ENCODE measurements around the gene ETDC. TPM values are rescaled to one million over a fixed set of nuclear protein-coding genes. Genes with fewer than 3 reads are reported as not detected.
"Not testable (repeated sequence)": the region's sequence is repeated elsewhere in the genome, so short reads cannot be mapped to it uniquely, and the experiment has no call there.

The ETDC gene
- not detected for total RNA-seq

DNA sequence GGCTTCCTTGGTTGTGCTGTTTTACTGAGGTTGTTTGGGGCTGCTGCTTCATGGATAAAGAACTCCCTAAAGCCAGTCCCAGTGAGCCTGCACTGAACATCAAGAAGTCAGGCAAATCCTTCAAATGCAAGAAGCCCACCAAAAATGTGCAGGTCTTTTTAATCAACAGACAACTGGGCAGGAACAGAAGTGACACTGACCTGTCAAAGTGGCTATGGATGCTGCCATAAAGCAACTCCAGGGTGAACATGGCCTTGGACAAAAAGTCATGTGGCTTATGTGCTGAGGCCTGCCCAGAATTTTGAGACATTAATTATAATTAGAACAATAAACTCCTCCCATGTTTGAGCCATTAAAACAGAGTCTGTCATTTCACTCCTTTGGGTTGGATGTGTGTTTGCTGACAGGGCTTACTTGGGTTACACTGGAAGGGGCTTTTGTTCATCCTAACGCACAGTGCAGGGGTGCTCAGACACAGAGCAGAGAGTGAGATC lies at the start of gene ETDC:
ETDC (plus strand) TSS at position 51 of the 494 bp plus-strand sequence; CDS start at position 51, 0 bp downstream.
- TF ChIP-seq, protein P1, sequence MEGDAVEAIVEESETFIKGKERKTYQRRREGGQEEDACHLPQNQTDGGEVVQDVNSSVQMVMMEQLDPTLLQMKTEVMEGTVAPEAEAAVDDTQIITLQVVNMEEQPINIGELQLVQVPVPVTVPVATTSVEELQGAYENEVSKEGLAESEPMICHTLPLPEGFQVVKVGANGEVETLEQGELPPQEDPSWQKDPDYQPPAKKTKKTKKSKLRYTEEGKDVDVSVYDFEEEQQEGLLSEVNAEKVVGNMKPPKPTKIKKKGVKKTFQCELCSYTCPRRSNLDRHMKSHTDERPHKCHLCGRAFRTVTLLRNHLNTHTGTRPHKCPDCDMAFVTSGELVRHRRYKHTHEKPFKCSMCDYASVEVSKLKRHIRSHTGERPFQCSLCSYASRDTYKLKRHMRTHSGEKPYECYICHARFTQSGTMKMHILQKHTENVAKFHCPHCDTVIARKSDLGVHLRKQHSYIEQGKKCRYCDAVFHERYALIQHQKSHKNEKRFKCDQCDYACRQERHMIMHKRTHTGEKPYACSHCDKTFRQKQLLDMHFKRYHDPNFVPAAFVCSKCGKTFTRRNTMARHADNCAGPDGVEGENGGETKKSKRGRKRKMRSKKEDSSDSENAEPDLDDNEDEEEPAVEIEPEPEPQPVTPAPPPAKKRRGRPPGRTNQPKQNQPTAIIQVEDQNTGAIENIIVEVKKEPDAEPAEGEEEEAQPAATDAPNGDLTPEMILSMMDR (IDR thresholded peaks at IDR 0.05) = no peak
- Histone ChIP-seq H3K27ac (no peak within 1 kb of the TSS), H3K36me3 (no peaks in the 10 kb centered on the region), H3K4me3 (no peak within 1 kb of the TSS), H3K9me3 (no peaks in the 10 kb centered on the region), H3K27me3 (no peaks in the 10 kb centered on the region), H3K4me1 (no peaks in the 10 kb centered on the region), H3K9ac (ENCODE audit: low read depth in 2 of 2, low read length in 2 of 2) (no peak within 1 kb of the TSS)
- intact Hi-C loops (cut with DNase I) = no loop called here
- no peak for DNase-seq

DNA sequence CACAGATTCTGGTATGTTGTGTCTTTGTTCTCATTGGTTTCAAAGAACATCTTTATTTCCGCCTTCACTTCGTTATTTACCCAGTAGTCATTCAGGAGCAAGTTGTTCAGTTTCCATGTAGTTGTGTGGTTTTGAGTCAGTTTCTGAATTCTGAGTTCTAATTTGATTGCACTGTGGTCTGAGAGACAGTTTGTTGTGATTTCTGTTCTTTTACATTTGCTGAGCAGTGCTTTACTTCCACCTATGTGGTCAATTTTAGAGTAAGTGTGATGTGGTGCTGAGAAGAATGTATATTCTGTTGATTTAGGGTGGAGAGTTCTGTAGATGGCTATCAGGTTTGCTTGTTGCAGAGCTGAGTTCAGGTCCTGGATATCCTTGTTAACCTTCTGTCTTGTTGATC lies 48.3 kb upstream of the ETDC start:
- H3K4me3 ChIP-seq; H3K36me3 ChIP-seq; intact Hi-C loops (cut with DNase I); DNase-seq; H3K9me3 ChIP-seq; H3K9ac ChIP-seq (ENCODE audit: low read depth in 2 of 2, low read length in 2 of 2); H3K4me1 ChIP-seq; H3K27ac ChIP-seq; H3K27me3 ChIP-seq: not testable (repeated sequence)

DNA sequence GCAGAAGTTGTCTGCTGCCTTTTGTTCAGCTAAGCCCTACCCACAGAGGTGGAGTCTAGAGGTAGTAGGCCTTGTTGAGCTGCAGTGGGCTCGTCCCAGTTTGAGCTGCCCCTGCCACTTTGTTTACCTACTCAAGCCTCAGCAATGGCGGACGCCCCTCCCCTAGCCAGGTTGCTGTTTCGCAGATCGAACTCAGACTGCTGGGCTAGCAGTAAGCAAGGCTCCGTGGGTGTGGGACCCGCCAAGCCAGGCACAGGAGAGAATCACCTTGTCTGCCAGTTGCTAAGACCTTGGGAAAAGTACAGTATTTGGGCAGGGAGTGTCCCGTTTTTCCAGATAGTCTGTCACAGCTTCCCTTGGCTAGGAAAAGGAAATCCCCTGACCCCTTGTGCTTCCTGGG lies 45.9 kb upstream of the ETDC start:
- H3K27ac ChIP-seq; intact Hi-C loops (cut with DNase I); H3K4me3 ChIP-seq; DNase-seq; H3K27me3 ChIP-seq; H3K9ac ChIP-seq (ENCODE audit: low read depth in 2 of 2, low read length in 2 of 2); H3K4me1 ChIP-seq; H3K36me3 ChIP-seq; H3K9me3 ChIP-seq: not testable (repeated sequence)

- H3K27ac ChIP-seq = no peak overlapping the region
- no peak for DNase-seq
- no peak overlapping the region for H3K4me3 ChIP-seq
- no peaks in the 10 kb centered on the region for H3K4me1 ChIP-seq
- H3K36me3 ChIP-seq = no peaks in the 10 kb centered on the region
- no peaks in the 10 kb centered on the region for H3K27me3 ChIP-seq
- H3K9ac ChIP-seq (ENCODE audit: low read depth in 2 of 2, low read length in 2 of 2) = no peak overlapping the region
- no peaks in the 10 kb centered on the region for H3K9me3 ChIP-seq
- intact Hi-C loops (cut with DNase I) = no loop called here
- TF ChIP-seq, protein P1 (IDR thresholded peaks at IDR 0.05) = no peak
Observed at GRCh38 chrX:135264206-135264605, 45.1 kb upstream of the ETDC start.

GRCh38 chrX:135273162-135273561 lies 36.1 kb upstream of the ETDC start:
- intact Hi-C loops (cut with DNase I) = no loop called here
- no peak overlapping the region for H3K27ac ChIP-seq
- TF ChIP-seq, protein P1 (IDR thresholded peaks at IDR 0.05) = no peak
- no peak for DNase-seq
- H3K4me1 ChIP-seq = no peaks in the 10 kb centered on the region
- H3K27me3 ChIP-seq = no peaks in the 10 kb centered on the region
- no peak overlapping the region for H3K4me3 ChIP-seq
- H3K9me3 ChIP-seq = no peaks in the 10 kb centered on the region
- H3K36me3 ChIP-seq = no peaks in the 10 kb centered on the region
- no peak overlapping the region for H3K9ac ChIP-seq (ENCODE audit: low read depth in 2 of 2, low read length in 2 of 2)

- TF ChIP-seq, protein P1 (IDR thresholded peaks at IDR 0.05) = no peak
Observed at GRCh38 chrX:135275973-135276372, 33.3 kb upstream of the ETDC start.

More at GRCh38 chrX:135275973-135276372, 33.3 kb upstream of the ETDC start:
- Histone ChIP-seq H3K36me3 (no peaks in the 10 kb centered on the region), H3K27me3 (no peaks in the 10 kb centered on the region), H3K4me1 (no peaks in the 10 kb centered on the region), H3K27ac (no peak overlapping the region), H3K9me3 (no peaks in the 10 kb centered on the region), H3K9ac (ENCODE audit: low read depth in 2 of 2, low read length in 2 of 2) (no peak overlapping the region), H3K4me3 (no peak overlapping the region)
- no peak for DNase-seq
- intact Hi-C loops (cut with DNase I) = no loop called here

All from colonic mucosa (tissue), 4 donors.